ENCODE measurements around the gene CDC42SE1.

The CDC42SE1 gene

GRCh38 chr1:151051356-151052009 is 7.9 kb downstream of the CDC42SE1 start:
- no peak for DNase-seq

GRCh38 chr1:151050051-151050688 is 9.3 kb downstream of the CDC42SE1 start:
- no peak for DNase-seq

GRCh38 chr1:151049458-151049857 is 10.0 kb downstream of the CDC42SE1 start:
- DNase-seq, result no peak

GRCh38 chr1:151048645-151049032 is 10.8 kb downstream of the CDC42SE1 start:
- no peak for DNase-seq

GRCh38 chr1:151047925-151048644 is 11.3 kb downstream of the CDC42SE1 start:
- peak; percentile 44 for DNase-seq

GRCh38 chr1:151047591-151047924 is 11.9 kb downstream of the CDC42SE1 start, which contains the start of gene C1orf56:
C1orf56 (plus strand) TSS chr1:151047751; CDS start chr1:151047848, 97 bp downstream.
- DNase-seq, result no peak

GRCh38 chr1:151043163-151043562 is 16.3 kb downstream of the CDC42SE1 start:
- no peak for DNase-seq

- DNase-seq, result no peak
Measured at GRCh38 chr1:151039521-151039920, 19.9 kb downstream of the CDC42SE1 start.

GRCh38 chr1:151037032-151037431 is 22.4 kb downstream of the CDC42SE1 start:
- DNase-seq, result no peak

- no peak for DNase-seq
Measured at GRCh38 chr1:151036356-151036755, 23.1 kb downstream of the CDC42SE1 start, which contains the start of gene BNIPL. BNIPL (plus strand) TSS chr1:151036586; CDS start chr1:151036726, 140 bp downstream.

GRCh38 chr1:151035167-151035566 is 24.3 kb downstream of the CDC42SE1 start:
- DNase-seq, result no peak

- DNase-seq, result no peak
Measured at GRCh38 chr1:151032164-151032563, 27.3 kb downstream of the CDC42SE1 start.

GRCh38 chr1:151026460-151026859 is 33.0 kb downstream of the CDC42SE1 start:
- no peak for DNase-seq

- DNase-seq, result peak; percentile 64
Measured at GRCh38 chr1:151024540-151025146, 34.8 kb downstream of the CDC42SE1 start.

- no peak for DNase-seq
Measured at GRCh38 chr1:151013518-151013917, 45.9 kb downstream of the CDC42SE1 start.

- DNase-seq, result no peak
Measured at GRCh38 chr1:151012684-151013471, 46.5 kb downstream of the CDC42SE1 start.

- peak; percentile 7 for DNase-seq
Measured at GRCh38 chr1:151011154-151011850, 48.1 kb downstream of the CDC42SE1 start.

- DNase-seq, result no peak
Measured at GRCh38 chr1:151010346-151010726, 49.1 kb downstream of the CDC42SE1 start.

GRCh38 chr1:151009674-151010345 is 49.6 kb downstream of the CDC42SE1 start:
- DNase-seq, result no peak

- DNase-seq, result no peak
Measured at GRCh38 chr1:151009206-151009587, 50.2 kb downstream of the CDC42SE1 start.
